ENCODE data around the gene TF. TPM values are rescaled to one million over a fixed set of nuclear protein-coding genes. Genes with fewer than 3 reads are reported as not detected.

Gene TF
- total and polyA plus RNA-seq, 2 of the 8 experiments (the other 6 are each of a cell fraction or from before 2014, with no cell fraction given) = 0.02 to 0.26 TPM

DNA sequence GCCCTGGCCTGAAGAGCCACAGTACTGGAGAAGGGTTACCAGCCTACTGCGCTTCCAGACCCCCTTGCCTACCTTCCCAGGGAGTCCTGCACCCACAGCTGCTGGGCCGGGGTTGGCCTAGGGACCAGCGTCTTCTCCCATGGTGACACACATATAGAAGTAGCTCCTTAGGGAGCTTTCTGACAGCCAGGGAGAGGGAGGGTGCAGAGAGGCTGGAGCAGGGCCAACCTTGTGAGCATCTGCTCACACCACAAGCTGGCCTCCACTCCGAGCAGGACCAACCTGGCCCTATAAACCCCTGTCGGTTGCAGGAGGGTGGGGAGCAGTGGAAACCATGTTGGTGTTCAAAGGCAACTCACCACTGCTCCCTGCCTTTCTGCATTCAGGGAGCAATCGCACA lies 94.6 kb downstream of the TF start:
- Histone ChIP-seq H2BK20ac (ENCODE audit: low read length) (no peak overlapping the region), H3K4ac (replicated peaks; ENCODE audit: insufficient read length, low read depth, low read length) (no peak overlapping the region), H3K23ac (ENCODE audit: insufficient read length) (no peak overlapping the region), H3K79me1 (ENCODE audit: low read depth, low read length) (no peaks in the 10 kb centered on the region), H4K8ac (ENCODE audit: extremely low read depth, insufficient read depth, low read length) (no peak overlapping the region), H3K4me1 (replicated peaks in 1 of 4; ENCODE audit: control insufficient read depth in 3 of 4, insufficient read depth in 4 of 4, low read length in 3 of 4) (peaks cover 0 to 2% (median 0%) of the 10 kb centered on the region in 4 experiments; a peak in 1 of 7 replicates), H2BK12ac (ENCODE audit: low read depth, low read length) (no peak overlapping the region), H4K20me1 (replicated peaks in 1 of 2; ENCODE audit: control insufficient read depth in 1 of 2, insufficient read depth in 2 of 2, low read length in 2 of 2) (no peaks in the 10 kb centered on the region), H2BK15ac (ENCODE audit: low read length) (no peak overlapping the region), H3K9me3 (ENCODE audit: insufficient read depth in 2 of 2, low read depth in 1 of 2, low read length in 1 of 2) (no peaks in the 10 kb centered on the region), H2AFZ (ENCODE audit: low read length) (no peak overlapping the region), H2AK5ac (ENCODE audit: low read depth, low read length) (no peak overlapping the region), H4K91ac (replicated peaks; ENCODE audit: insufficient read length, low read length) (no peak overlapping the region), H3K27me3 (replicated peaks in 1 of 4; ENCODE audit: control insufficient read depth in 3 of 4, extremely low read depth in 1 of 4, insufficient read depth in 3 of 4, low read length in 3 of 4) (no peaks in the 10 kb centered on the region), H3K56ac (replicated peaks; ENCODE audit: insufficient read length, low read depth, low read length) (no peak overlapping the region), H4K5ac (ENCODE audit: insufficient read length, low read depth, low read length) (no peak overlapping the region), H3K27ac (ENCODE audit: low read depth, low read length) (no peak overlapping the region), H3K18ac (ENCODE audit: extremely low read depth, low read length) (no peak overlapping the region), H3K23me2 (ENCODE audit: low read depth, low read length) (no peaks in the 10 kb centered on the region), H3K14ac (ENCODE audit: insufficient read length) (no peak overlapping the region), H3K79me2 (ENCODE audit: control insufficient read depth in 1 of 2, insufficient read depth in 2 of 2, low read length in 2 of 2) (no peaks in the 10 kb centered on the region), H3K4me2 (ENCODE audit: insufficient read depth in 1 of 2, low read depth in 2 of 2, low read length in 2 of 2) (no peak overlapping the region), H3K36me3 (ENCODE audit: control insufficient read depth in 2 of 4, insufficient read depth in 4 of 4, low read length in 3 of 4) (no peaks in the 10 kb centered on the region; a peak in 3 of 8 replicates), H2BK120ac (replicated peaks; ENCODE audit: low read depth, low read length) (no peak overlapping the region), H2BK5ac (ENCODE audit: low read depth, low read length) (no peak overlapping the region), H3K4me3 (ENCODE audit: extremely low read depth in 1 of 4, insufficient read depth in 2 of 4, low read depth in 3 of 4, low read length in 4 of 4) (no peak overlapping the region), H3K9ac (replicated peaks in 1 of 4; ENCODE audit: extremely low read depth in 1 of 4, low read depth in 3 of 4, low read length in 3 of 4) (no peak overlapping the region)
- DNase-seq (ENCODE audit: low read depth in 1 of 2, low spot score in 2 of 2) (no peak), FAIRE-seq (no peak)
- ChIA-PET CTCF (ENCODE audit: partially characterized antibody) (interaction anchor here (1.0 to 1.9 kb wide), 4 partner anchors 11 to 25 kb away, joined by 3 to 5 read pairs (median 3); no protein-coding TSS in a partner anchor), POLR2A (ENCODE audit: partially characterized antibody) (no interaction called here)
- no peak for TF ChIP-seq TCF12 (IDR thresholded peaks at IDR 0.05; ENCODE audit: low read depth, low read length)
- TF ChIP-seq TBP (IDR thresholded peaks at IDR 0.05; ENCODE audit: low read depth, low read length) = no peak
- TF ChIP-seq RNF2 (IDR thresholded peaks at IDR 0.05; ENCODE audit: borderline replicate concordance, low read depth, low read length, missing control alignments, poor library complexity, severe bottlenecking) = no peak
- no peak for TF ChIP-seq RFX5 (IDR thresholded peaks at IDR 0.05; ENCODE audit: borderline replicate concordance, low read depth, low read length)
- TF ChIP-seq TAF7 (optimal IDR thresholded peaks at IDR 0.05; ENCODE audit: borderline replicate concordance, low read depth, low read length) = no peak
- TF ChIP-seq, protein P1, sequence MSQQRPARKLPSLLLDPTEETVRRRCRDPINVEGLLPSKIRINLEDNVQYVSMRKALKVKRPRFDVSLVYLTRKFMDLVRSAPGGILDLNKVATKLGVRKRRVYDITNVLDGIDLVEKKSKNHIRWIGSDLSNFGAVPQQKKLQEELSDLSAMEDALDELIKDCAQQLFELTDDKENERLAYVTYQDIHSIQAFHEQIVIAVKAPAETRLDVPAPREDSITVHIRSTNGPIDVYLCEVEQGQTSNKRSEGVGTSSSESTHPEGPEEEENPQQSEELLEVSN (IDR thresholded peaks at IDR 0.05) = no peak
- no peak for TF ChIP-seq TAF1 (IDR thresholded peaks at IDR 0.05; ENCODE audit: low read depth, low read length)
- TF ChIP-seq CBX8 (IDR thresholded peaks at IDR 0.05; ENCODE audit: borderline replicate concordance, low read depth, low read length) = no peak
- TF ChIP-seq EP300 (IDR thresholded peaks at IDR 0.05; ENCODE audit: borderline replicate concordance in 1 of 2, low read depth in 2 of 2, low read length in 2 of 2) = no peak
- no peak for TF ChIP-seq NRF1 (IDR thresholded peaks at IDR 0.05; ENCODE audit: low read depth, low read length)
- TF ChIP-seq SAP30 (IDR thresholded peaks at IDR 0.05; ENCODE audit: insufficient read depth, insufficient replicate concordance, low read length) = no peak
- 90% methylated on average over 6 of the region's 6 CpGs; no CpG with 5 or more reads in 1 of the 2 experiments for WGBS, 2 experiments (ENCODE audit: extremely low coverage in 1 of 2, insufficient coverage in 1 of 2, insufficient read length in 1 of 2, insufficient replicate concordance in 2 of 2, low coverage in 1 of 2, low lambda C conversion rate in 2 of 2, missing lambda C conversion rate in 1 of 2)
